WERI-Rb-1 (cell line): Measurements from ENCODE around the gene CP.
"Not testable (repeated sequence)": the region's sequence is repeated elsewhere in the genome, so short reads cannot be mapped to it uniquely, and the experiment has no call there.

Source experiments
- DNase-seq: peaks from one replicate; pipeline ENCODE4 v3.0.0-alpha.2; 2020
- H3K27ac ChIP-seq: fragments of 250-450 bp; sonication (Bioruptor Pico); 2 replicates; pipeline ENCODE4 v1.5.1; 2020; ENCODE audit warnings: mild to moderate bottlenecking, moderate library complexity
- H3K27me3 ChIP-seq: fragments of 250-450 bp; sonication (Bioruptor Pico); 2 replicates; pipeline ENCODE4 v1.5.1; 2021; ENCODE audit warnings: mild to moderate bottlenecking, low read depth, moderate library complexity; ENCODE audit not compliant: insufficient read depth, severe bottlenecking
- H3K36me3 ChIP-seq: fragments of 250-450 bp; sonication (Bioruptor Pico); 2 replicates; pipeline ENCODE4 v1.5.1; 2020; ENCODE audit warnings: mild to moderate bottlenecking, moderate library complexity
- H3K4me3 ChIP-seq: 2 replicates; pipeline ENCODE4 v1.5.1; 2011; ENCODE audit warnings: low read depth, mild to moderate bottlenecking, control low read depth, low read length
- H3K9me3 ChIP-seq: fragments of 250-450 bp; sonication (Bioruptor Pico); 2 replicates; pipeline ENCODE4 v1.5.1; 2021; ENCODE audit warnings: mild to moderate bottlenecking, moderate library complexity; ENCODE audit not compliant: severe bottlenecking
- CTCF ChIP-seq: IDR thresholded peaks from 2 replicates; pipeline ENCODE4 v1.5.1; 2011; ENCODE audit warnings: low read depth, mild to moderate bottlenecking, control low read depth, inconsistent platforms, low read length

CP gene

DNA sequence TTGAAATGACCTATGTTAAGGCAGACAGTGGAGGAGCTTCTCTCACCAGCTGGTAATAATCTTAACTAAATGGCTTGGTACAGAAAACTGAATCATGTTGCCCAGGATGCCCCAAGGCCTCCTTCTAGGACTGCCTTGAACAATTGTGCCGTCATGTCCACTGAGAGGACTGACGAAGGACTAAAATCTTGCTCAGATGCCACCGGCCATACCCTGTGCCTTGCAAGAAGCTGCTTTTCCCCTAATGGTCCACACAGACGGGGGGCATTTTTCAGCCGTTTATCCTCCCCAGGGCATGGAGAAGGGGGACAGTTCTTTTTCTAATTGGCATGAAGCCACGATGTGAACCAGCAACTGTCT lies 1.8 kb upstream of the CP start:
- DNase-seq: no peak
- no peak overlapping the region for H3K27ac ChIP-seq
- H3K9me3 ChIP-seq: no peaks in the 10 kb centered on the region
- no peaks in the 10 kb centered on the region for H3K27me3 ChIP-seq
- TF ChIP-seq CTCF: no peak
- no peak overlapping the region for H3K4me3 ChIP-seq
- no peaks in the 10 kb centered on the region for H3K36me3 ChIP-seq

GRCh38 chr3:149219380-149220121 lies 2.1 kb downstream of the CP start:
- not testable (repeated sequence) for H3K36me3 ChIP-seq, H3K27ac ChIP-seq, DNase-seq, H3K9me3 ChIP-seq, H3K27me3 ChIP-seq, H3K4me3 ChIP-seq

GRCh38 chr3:149217347-149217746 lies 4.3 kb downstream of the CP start:
- no peak for TF ChIP-seq CTCF

GRCh38 chr3:149216193-149216869 lies 5.3 kb downstream of the CP start:
- H3K36me3 ChIP-seq: no peaks in the 10 kb centered on the region
- no peaks in the 10 kb centered on the region for H3K9me3 ChIP-seq
- H3K4me3 ChIP-seq: no peak overlapping the region
- no peaks in the 10 kb centered on the region for H3K27me3 ChIP-seq
- no peak overlapping the region for H3K27ac ChIP-seq
- peak; percentile 42 for DNase-seq
- no peak for TF ChIP-seq CTCF

More at GRCh38 chr3:149217347-149217746, 4.3 kb downstream of the CP start:
- H3K27ac ChIP-seq: no peak overlapping the region
- H3K27me3 ChIP-seq: no peaks in the 10 kb centered on the region
- H3K9me3 ChIP-seq: no peaks in the 10 kb centered on the region
- no peak for DNase-seq
- H3K4me3 ChIP-seq: no peak overlapping the region
- H3K36me3 ChIP-seq: no peaks in the 10 kb centered on the region

DNA sequence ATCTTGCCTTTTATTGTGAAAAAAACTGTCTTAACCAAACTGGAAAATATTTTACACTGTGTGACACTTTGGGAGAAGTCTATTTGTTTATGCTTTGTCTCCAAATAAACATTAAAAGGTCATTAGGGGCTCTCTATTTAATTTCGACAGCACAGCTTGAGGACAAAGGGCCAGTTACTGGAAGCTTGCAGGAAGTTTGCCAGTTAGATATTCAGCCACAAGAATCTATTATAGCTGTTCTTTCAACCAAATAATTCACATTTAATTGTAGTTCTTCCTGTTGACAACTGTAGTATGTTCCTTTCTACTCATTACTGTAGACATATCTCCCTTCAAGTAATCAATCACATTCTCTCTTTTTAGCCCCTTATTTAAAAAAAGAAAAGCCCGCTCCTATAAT lies 6.1 kb downstream of the CP start:
- DNase-seq: no peak
- H3K9me3 ChIP-seq: no peaks in the 10 kb centered on the region
- H3K4me3 ChIP-seq: no peak overlapping the region
- H3K27ac ChIP-seq: no peak overlapping the region
- TF ChIP-seq CTCF: no peak
- no peaks in the 10 kb centered on the region for H3K27me3 ChIP-seq
- no peaks in the 10 kb centered on the region for H3K36me3 ChIP-seq

DNA sequence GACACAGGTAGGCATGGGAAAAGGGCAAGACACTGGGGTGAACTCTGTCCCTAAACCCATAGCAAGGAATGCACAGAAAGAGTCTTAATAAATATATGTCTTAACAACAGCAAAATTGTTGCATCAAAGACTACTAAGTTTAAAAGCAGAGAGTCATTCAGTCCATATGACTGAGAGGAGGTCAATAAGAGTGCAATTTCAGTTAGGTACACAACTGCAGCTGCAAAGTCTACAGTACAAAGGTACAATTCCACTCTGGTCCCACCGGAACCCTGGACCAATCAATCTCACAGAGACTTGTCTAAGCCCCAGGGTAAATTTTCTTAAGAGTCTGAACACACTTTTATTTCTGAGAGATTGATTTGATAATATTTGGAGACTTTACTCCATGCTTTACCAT lies 6.9 kb downstream of the CP start:
- no peak for TF ChIP-seq CTCF
- Histone ChIP-seq H3K27me3 (no peaks in the 10 kb centered on the region), H3K36me3 (no peaks in the 10 kb centered on the region), H3K27ac (no peak overlapping the region), H3K4me3 (no peak overlapping the region), H3K9me3 (no peaks in the 10 kb centered on the region)
- DNase-seq: no peak
